HG03066 (cell line): Measurements from ENCODE around the gene DESI1.
"Not testable (repeated sequence)": the region's sequence is repeated elsewhere in the genome, so short reads cannot be mapped to it uniquely, and the experiment has no call there.

Experiments used
- ATAC-seq: cut with Tn5 transposase; IDR thresholded peaks from one replicate; pipeline ENCODE4 v1.9.1; 2021; ENCODE audit warnings: low read depth; ENCODE audit not compliant: unreplicated experiment

The DESI1 gene

DNA sequence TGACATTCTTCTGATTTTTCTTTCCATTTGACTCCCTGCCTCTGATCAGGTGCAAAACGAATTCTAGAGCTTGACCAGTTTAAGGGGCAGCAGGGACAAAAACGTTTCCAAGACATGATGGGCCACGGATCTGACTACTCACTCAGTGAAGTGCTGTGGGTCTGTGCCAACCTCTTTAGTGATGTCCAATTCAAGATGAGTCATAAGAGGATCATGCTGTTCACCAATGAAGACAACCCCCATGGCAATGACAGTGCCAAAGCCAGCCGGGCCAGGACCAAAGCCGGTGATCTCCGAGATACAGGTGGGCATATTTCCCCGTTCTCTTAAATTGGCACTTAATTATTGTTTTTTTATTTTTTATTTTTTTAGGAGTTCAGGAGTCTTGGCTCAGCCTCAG, 15.6 kb upstream of the DESI1 start:
- no peak for ATAC-seq

DNA sequence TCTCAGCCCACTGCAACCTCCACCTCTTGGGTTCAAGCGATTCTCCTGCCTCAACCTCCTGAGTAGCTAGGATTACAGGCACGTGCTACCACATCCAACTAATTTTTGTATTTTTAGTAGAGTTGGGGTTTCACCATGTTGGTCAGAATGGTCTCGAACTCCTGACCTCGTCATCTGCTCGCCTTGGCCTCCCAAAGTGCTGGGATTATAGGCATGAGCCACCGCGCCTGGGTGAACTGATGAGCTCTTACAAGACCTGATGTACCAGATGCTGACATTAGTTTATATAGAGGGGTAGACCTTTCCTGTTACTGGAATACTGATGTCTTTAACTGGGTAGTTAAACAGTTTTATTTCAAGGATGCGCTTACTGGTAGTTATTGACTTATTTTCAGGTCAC, 13.8 kb upstream of the DESI1 start:
- not testable (repeated sequence) for ATAC-seq

DNA sequence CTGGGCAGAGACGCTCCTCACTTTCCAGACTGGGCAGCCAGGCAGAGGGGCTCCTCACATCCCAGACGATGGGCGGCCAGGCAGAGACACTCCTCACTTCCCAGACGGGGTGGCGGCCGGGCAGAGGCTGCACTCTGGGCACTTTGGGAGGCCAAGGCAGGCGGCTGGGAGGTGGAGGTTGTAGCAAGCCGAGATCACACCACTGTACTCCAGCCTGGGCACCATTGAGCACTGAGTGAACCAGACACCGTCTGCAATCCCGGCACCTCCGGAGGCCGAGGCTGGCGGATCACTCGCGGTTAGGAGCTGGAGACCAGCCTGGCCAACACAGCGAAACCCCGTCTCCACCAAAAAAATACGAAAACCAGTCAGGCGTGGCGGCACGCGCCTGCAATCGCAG, 10.8 kb upstream of the DESI1 start:
- ATAC-seq: not testable (repeated sequence)

DNA sequence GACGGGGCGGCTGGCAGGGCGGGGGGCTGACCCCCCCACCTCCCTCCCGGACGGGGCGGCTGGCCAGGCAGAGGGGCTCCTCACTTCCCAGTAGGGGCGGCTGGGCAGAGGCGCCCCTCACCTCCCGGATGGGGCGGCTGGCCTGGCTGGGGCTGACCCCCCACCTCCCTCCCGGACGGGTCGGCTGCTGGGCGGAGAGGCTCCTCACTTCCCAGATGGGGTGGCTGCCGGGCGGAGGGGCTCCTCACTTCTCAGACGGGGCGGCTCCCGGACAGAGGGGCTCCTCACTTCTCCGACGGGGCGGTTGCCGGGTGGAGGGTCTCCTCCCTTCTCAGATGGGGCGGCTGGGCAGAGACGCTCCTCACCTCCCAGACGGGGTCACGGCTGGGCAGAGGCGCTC, 10.3 kb upstream of the DESI1 start:
- not testable (repeated sequence) for ATAC-seq

DNA sequence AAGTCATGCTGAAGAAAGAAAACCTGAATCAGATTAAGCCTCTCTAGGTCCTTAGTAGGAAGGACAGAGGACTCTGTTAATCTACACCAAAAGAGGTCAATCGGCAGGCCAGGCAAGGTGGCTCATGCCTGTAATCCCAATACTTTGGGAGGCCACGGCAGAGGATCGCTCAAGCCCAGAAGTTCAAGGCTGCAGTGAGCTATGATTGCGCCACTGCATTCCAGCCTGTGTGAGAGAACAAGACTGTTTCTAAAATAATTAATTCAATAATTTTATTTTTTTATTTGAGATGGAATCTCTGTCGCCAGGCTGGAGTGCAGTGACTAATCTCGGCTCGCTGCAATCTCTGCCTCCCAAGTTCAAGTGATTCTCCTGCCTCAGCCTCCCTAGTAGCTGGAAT, 4.7 kb upstream of the DESI1 start:
- ATAC-seq: no peak

DNA sequence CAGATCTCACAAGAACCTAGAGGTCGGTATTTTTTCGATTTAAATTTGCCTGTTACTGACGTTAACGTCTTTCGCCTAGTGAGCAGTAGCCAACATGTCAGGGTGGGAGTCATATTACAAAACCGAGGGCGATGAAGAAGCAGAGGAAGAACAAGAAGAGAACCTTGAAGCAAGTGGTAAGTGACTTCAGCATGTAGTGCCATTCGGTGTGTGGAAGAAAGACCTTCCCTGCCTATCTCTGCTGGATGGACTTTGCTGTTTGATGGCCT, 1.0 kb upstream of the DESI1 start:
- ATAC-seq: no peak

DNA sequence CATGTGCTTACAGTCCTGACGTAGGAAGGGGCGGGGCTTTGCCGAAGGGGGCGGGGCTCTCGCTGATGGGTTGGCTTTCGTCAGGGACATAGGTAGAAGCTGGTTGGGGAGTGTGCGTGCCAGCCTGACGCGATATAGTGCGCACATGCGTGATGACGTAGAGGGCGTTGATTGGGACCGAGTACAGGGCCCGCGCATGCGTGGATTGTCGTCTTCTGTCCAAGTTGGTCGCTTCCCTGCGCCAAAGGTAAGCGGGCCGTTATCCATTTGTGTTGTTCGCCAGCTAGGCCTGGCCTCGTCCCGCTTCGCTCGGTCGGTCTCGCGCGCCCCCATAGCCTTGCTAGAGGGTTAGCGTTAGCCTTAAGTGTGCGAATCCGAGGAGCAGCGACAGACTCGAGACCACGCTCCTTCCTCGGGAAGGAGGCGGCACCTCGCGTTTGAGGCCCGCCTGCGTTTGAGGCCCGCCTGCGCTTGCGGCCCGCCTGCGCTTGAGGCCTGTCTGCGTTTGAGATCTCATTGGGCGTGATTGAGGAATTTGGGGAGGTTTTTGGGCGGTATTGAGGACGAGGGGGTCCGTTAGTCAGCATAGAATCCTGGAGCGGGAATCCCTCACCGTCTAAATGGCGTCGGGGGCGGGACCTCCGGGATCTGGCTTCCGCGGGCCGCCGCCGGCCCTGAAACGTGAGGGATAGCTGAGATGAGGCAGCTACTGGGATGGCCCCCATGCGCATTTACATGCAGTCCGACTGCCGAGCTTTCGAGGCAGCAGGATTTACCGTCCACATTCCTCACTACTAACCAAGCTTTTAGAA, 462 bp upstream of the DESI1 start, which contains the start of gene XRCC6:
Gene XRCC6 (plus strand): TSS at position 197 of the 812 bp plus-strand sequence. CDS start 710 bp downstream, outside the sequence.
- peak; percentile 78 for ATAC-seq

DNA sequence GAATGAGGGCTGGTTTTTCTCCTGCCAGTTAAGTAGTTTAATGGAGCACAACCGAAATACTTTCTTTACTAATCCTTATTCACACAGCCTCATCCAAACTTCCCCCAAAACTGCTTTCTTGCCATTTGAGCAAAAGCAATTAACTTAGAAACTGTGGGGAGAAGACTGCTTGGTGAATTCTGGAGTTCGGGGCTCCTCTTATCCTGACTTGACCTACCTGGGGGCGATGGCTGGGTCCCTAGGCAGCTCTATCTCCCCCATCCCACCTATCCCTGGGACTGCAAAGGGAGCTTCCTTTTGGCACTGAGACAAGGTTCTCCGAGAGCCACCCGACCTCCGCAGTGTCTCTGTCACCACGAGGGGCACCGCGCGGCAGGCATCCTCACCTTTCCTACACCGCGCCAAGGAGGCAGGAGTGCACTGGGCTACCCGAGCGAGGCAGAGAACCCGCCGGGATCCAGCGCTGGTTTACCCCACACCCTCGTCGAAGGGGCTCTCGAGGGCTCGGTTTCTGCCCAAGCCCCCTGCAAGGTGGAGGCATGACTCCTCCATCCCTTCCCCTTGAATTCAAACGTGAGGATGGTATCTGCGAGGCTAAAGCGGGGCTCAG, 759 bp downstream of the DESI1 start:
- ATAC-seq: peak; percentile 20

DNA sequence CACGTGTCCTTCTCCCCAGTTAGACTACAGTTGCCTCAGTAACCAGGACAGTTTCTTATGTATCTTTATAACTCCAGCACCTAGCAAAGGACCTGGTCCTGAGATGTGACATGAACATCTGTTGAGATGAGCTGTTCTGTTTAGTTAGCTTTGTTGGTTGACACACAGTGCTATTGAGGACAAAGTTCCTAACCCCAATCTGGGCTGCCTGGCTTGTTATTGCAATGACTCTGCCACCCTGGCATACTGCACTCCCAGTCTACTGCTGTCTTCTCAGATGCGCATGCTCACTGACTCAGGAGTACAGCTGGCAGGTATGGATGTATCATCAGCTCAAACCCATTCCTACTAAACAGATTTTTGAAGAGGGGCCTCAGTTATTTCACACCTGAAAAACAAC, 7.4 kb downstream of the DESI1 start:
- ATAC-seq: no peak

DNA sequence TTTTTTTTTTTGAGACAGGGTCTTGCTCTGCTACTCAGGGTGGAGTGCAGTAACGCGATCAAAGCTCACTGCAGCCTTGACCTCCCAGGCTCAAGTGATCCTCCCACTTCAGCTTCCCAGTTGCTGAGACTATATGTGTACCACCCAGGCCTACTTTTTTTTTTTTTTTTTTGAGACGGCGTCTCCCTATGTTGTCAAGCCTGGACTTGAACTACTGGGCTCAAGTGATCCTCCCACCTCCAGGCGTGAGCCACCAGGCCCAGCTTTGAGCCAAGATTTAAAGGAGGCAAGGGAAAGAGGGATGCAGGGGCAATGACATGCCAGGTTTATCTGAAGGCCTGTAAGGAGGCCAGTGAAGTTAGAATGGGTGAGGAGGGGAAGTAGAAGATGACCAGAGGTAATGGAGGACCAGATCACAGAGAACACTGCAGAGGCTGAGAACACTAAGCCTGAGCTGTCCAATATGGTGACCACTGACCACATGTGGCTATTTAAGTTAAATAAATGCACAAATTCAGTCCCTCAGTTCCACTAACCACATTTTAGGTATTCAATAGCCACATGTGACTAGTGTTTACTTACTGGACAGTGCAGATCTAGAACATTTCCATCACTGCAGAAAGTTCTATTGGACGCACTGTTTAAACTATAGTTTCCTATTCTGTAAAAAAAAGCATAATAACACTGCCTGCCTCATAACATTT, 8.1 kb downstream of the DESI1 start:
- no peak for ATAC-seq

DNA sequence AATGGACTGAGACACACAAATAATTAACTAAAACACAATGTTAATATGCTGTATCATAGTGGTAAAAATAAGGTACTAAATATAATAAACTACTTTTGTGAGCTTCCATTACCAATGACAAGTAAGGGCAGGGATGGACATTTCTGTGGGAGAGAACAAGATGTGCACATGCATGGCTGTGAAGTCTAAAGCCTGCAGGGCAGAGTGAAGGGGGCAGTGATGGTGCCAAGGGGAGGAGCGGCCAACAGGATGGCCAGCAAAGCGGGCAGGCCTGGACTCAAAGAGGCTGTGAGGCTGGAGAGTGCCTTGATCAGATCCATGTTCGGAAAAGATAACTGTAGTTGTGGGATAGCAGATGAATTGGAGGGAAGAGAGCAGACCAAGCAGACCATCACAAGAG, 12.5 kb downstream of the DESI1 start:
- ATAC-seq: no peak

DNA sequence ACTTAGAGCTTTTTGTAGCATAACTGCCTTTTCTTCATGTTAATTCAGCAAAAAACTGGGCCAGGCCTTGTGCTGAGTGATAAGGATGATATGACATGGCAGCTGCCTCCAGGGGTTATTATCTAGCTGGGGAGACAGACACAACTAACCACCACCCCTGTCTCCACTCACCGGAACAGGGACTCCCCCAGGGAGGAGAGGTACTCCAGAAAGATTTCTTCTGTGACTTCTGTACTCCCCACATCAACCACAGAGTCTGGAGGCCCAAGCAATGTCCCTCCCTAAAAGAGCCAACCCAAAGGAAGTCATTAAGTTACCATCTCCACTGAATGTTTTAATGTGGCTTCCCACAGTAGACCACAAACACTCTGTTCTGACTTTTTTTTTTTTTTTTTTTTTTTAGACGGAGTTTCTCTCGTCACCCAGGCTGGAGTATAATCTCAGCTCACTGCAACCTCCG, 16.9 kb downstream of the DESI1 start:
- no peak for ATAC-seq

DNA sequence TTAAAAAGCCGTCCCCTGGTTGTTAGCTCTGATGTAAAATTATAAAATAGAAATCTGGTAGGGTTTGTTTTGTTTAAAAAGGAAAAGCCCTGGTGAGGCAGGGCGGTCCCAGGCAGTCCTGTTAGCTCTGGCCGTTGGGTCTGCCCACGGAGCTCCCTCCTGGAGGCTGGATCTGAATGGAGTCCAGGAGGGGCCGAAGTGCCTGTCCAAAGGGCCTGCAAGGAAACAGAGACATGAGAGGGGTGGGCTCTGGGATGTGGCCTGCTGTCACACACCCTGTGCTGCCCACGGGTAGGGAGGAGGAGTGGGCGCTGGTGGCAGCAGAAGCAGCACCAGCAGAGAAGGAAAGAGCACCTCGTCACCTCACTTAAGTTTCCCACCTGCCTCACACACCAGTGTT, 19.9 kb downstream of the DESI1 start:
- no peak for ATAC-seq

DNA sequence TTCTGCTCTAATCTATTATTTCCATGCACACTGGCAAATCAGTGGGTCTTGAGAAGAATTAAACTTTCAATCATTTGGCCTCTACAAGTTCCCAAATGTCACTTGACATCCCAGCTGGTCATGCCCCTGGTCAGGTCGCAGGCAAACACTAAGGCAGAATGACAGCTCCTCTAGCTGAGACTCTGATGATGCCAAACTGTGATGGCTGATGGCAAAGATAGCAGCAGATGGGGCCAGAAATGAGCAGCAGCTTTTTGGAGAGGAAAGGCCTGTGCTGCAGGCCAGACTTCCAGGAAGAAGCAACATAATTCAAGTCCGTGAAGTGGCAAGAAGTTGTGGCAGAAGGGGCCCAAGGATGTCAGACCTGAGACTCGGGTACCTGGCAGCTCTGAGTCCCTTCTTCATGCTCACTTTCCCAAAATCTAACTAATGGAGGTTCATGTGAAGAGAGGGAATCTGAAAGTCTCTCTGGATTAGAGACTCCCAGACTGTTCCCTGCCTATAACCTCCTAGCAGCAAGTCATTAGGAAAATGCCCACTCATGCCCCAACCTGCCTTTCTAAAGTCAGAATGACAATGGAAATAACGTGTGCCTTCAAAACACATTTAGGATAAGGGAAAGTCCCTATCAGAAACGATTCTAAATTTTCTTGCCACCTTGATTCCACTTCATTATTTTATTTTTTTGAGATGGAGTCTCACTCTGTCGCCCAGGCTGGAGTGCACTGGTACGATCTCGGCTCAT, 21.8 kb downstream of the DESI1 start:
- no peak for ATAC-seq

DNA sequence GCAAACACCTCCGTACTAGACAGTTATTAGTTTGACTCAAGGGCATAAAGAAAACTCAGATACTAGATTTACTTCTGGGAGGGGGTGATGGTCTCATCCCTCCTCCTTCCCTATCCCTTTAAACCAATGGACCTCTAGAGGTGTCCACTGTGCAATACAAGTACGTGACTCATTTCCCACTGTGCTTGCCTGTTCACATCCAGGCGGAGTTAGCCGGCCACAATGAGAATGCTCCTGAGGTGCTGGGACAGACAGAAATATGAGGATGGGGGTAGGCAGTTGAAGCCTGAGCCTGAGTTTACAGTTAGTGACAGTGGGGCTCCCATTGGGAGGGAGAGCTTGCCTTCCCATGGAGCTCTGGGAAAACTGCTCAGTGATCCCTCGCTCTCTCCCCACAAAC, 22.8 kb downstream of the DESI1 start:
- no peak for ATAC-seq

DNA sequence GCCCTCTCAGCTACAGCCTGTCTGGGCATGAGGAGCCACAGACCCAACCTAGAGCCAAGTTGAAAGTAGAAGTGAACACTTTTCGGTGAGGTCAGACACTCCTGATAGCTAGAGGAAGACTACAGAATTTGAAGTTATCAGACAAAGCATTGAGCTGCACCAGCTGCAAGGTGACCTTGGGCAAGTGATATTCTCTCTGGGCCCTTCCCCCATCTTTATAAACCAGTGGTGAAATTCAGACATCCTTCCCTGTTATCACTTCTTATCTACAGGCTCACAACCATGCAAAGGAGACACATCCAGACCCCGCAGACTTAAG, 23.2 kb downstream of the DESI1 start:
- ATAC-seq: no peak

DNA sequence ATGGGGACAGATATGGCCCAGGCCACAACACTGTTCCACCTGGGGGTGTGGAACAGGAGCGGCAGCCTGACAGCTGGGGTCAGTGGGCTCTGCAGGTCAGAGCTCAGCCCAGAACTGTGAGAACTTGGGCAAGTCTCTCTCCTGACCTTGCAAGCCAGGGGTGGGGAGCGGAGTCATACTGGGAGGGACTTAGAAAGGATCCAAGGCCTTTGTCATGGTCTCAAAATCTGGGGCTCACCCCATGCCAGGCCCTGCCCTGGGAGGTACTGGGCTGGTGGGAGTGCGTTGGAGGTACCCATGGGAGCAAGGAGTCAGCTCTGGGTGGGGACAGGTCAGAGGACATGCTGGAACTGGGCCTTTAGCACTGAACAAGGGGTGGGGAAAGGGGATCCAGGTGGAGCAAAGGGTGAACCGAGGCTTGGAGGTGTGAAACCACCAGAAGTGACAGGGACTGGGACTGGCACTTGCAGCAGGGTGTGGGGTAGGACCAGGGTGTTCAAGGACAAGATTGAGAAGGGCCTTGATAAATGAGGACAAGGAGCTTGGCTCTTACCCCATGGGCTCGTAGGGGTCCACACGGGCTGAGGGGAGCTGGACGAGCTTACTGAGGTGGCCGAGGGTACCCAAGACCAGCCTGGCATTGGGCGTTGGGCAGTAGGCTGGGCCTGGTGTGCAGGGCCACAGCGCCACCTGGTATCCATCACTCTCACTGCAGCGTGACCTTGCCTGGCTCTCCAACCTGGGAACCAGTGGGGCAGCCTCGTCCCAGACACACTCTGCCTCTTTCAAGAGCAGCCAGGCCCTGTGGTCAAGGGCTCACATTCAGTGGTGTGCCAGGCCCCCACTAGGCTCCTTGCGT, 23.8 kb downstream of the DESI1 start:
- no peak for ATAC-seq

DNA sequence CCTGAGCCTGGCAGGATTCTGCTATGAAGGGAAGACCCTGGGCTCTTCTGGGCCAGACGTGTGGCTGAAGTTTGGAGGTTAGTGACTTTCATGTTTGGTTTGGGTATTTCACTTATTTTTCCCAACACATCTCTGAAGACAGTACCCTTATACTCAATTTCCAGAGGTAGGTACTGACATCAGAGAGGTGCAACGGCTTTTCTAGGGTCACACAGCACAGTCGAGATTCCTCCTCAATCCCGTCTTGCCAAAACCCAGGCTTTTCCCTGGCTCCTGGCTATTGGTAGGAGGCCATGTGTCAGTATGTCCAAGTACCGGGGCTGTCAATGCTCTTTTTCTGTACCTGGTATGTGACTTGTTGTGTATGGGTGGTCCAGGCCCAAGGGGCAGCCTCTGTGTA, 25.1 kb downstream of the DESI1 start:
- no peak for ATAC-seq

DNA sequence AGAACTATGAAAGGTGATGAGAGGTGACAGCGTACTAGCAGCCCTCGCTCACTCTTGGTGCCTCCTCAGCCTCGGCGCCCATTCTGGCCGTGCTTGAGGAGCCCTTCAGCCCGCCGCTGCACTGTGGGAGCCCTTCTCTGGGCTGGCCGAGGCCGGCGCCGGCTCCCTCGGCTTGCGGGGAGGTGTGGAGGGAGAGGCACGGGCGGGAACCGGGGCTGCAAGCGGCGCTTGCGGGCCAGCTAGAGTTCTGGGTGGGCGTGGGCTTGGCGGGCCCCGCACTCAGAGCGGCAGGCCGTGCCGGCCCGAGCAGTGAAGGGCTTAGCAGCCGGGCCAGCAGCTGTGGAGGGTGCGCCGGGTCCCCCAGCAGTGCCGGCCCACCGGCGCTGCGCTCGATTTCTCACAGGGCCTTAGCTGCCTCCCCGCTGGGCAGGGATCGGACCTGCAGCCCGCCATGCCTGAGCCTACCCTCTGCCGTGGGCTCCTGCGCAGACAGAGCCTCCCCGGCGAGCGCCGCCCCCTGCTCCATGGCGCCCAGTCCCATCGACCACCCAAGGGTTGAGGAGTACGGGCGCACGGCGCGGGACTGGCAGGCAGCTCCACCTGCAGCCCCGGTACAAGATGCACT, 27.4 kb downstream of the DESI1 start:
- not testable (repeated sequence) for ATAC-seq
